GM19372 (cell line): ENCODE measurements around the gene FUBP3.
"Not testable (repeated sequence)": the region's sequence is repeated elsewhere in the genome, so short reads cannot be mapped to it uniquely, and the experiment has no call there.

ENCODE experiments used
- ATAC-seq: cut with Tn5 transposase; IDR thresholded peaks from one replicate; pipeline ENCODE4 v1.9.1; 2021; ENCODE audit warnings: mild to moderate bottlenecking, low read depth, moderate library complexity; ENCODE audit not compliant: unreplicated experiment

Gene FUBP3

GRCh38 chr9:130556396-130557076 is 22.8 kb upstream of the FUBP3 start:
- ATAC-seq = no peak

- ATAC-seq = no peak
Observed at GRCh38 chr9:130557077-130557468, 22.3 kb upstream of the FUBP3 start.

- no peak for ATAC-seq
Observed at GRCh38 chr9:130561056-130561455, 18.3 kb upstream of the FUBP3 start.

GRCh38 chr9:130562525-130562924 is 16.9 kb upstream of the FUBP3 start:
- ATAC-seq = not testable (repeated sequence)

GRCh38 chr9:130563797-130564196 is 15.6 kb upstream of the FUBP3 start:
- no peak for ATAC-seq

- no peak for ATAC-seq
Observed at GRCh38 chr9:130565792-130566191, 13.6 kb upstream of the FUBP3 start.

- no peak for ATAC-seq
Observed at GRCh38 chr9:130570208-130570607, 9.2 kb upstream of the FUBP3 start.

- no peak for ATAC-seq
Observed at GRCh38 chr9:130575514-130575913, 3.9 kb upstream of the FUBP3 start.

GRCh38 chr9:130576176-130576575 is 3.2 kb upstream of the FUBP3 start:
- ATAC-seq = no peak

- peak; percentile 19 for ATAC-seq
Observed at GRCh38 chr9:130579738-130580463, 524 bp downstream of the FUBP3 start.

- no peak for ATAC-seq
Observed at GRCh38 chr9:130581766-130582165, 2.4 kb downstream of the FUBP3 start.

GRCh38 chr9:130583271-130583670 is 3.9 kb downstream of the FUBP3 start:
- ATAC-seq = no peak

GRCh38 chr9:130587921-130588320 is 8.5 kb downstream of the FUBP3 start:
- ATAC-seq = no peak

- ATAC-seq = no peak
Observed at GRCh38 chr9:130588416-130588815, 9.0 kb downstream of the FUBP3 start.

GRCh38 chr9:130589754-130590153 is 10.4 kb downstream of the FUBP3 start:
- ATAC-seq = no peak

GRCh38 chr9:130590305-130590704 is 10.9 kb downstream of the FUBP3 start:
- no peak for ATAC-seq

GRCh38 chr9:130593020-130593419 is 13.6 kb downstream of the FUBP3 start:
- ATAC-seq = no peak

GRCh38 chr9:130597228-130597627 is 17.9 kb downstream of the FUBP3 start:
- no peak for ATAC-seq

GRCh38 chr9:130598188-130598587 is 18.8 kb downstream of the FUBP3 start:
- ATAC-seq = no peak

GRCh38 chr9:130599625-130600024 is 20.2 kb downstream of the FUBP3 start:
- no peak for ATAC-seq

- no peak for ATAC-seq
Observed at GRCh38 chr9:130601100-130601499, 21.7 kb downstream of the FUBP3 start.

- no peak for ATAC-seq
Observed at GRCh38 chr9:130604295-130604694, 24.9 kb downstream of the FUBP3 start.
